Measurements from ENCODE around the gene PDCD7.

PDCD7 gene

GRCh38 chr15:65085990-65086679 lies 47.5 kb downstream of the PDCD7 start:
- Histone ChIP-seq H3K4me3 (ENCODE audit: low read length) (no peak overlapping the region), H3K27me3 (ENCODE audit: control insufficient read depth, insufficient read depth, low read length) (no peaks in the 10 kb centered on the region), H3K27ac (ENCODE audit: low read depth, low read length) (peak overlapping the region; percentile 95), H3K36me3 (ENCODE audit: control insufficient read depth, insufficient read depth, low read length) (no peaks in the 10 kb centered on the region), H3K4me1 (ENCODE audit: control insufficient read depth, insufficient read depth, low read length) (peaks cover 50% of the 10 kb centered on the region), H3K9ac (ENCODE audit: low read length) (no peak overlapping the region)

- H3K9ac ChIP-seq (ENCODE audit: low read length): no peak overlapping the region
- H3K27me3 ChIP-seq (ENCODE audit: control insufficient read depth, insufficient read depth, low read length): no peaks in the 10 kb centered on the region
- no peak overlapping the region for H3K4me3 ChIP-seq (ENCODE audit: low read length)
- peaks cover 50% of the 10 kb centered on the region for H3K4me1 ChIP-seq (ENCODE audit: control insufficient read depth, insufficient read depth, low read length)
- no peaks in the 10 kb centered on the region for H3K36me3 ChIP-seq (ENCODE audit: control insufficient read depth, insufficient read depth, low read length)
- no peak overlapping the region for H3K27ac ChIP-seq (ENCODE audit: low read depth, low read length)
Measured at GRCh38 chr15:65085207-65085753, 48.3 kb downstream of the PDCD7 start.

GRCh38 chr15:65084500-65085206 lies 49.0 kb downstream of the PDCD7 start:
- Histone ChIP-seq H3K36me3 (ENCODE audit: control insufficient read depth, insufficient read depth, low read length) (no peaks in the 10 kb centered on the region), H3K4me3 (ENCODE audit: low read length) (no peak overlapping the region), H3K27me3 (ENCODE audit: control insufficient read depth, insufficient read depth, low read length) (no peaks in the 10 kb centered on the region), H3K9ac (ENCODE audit: low read length) (no peak overlapping the region), H3K27ac (ENCODE audit: low read depth, low read length) (no peak overlapping the region), H3K4me1 (ENCODE audit: control insufficient read depth, insufficient read depth, low read length) (peaks cover 49% of the 10 kb centered on the region)

- no peak overlapping the region for H3K9ac ChIP-seq (ENCODE audit: low read length)
- H3K27ac ChIP-seq (ENCODE audit: low read depth, low read length): peak overlapping the region; percentile 1
- peaks cover 35% of the 10 kb centered on the region for H3K4me1 ChIP-seq (ENCODE audit: control insufficient read depth, insufficient read depth, low read length)
- H3K36me3 ChIP-seq (ENCODE audit: control insufficient read depth, insufficient read depth, low read length): no peaks in the 10 kb centered on the region
- H3K4me3 ChIP-seq (ENCODE audit: low read length): no peak overlapping the region
- no peaks in the 10 kb centered on the region for H3K27me3 ChIP-seq (ENCODE audit: control insufficient read depth, insufficient read depth, low read length)
Measured at GRCh38 chr15:65083262-65083701, 50.3 kb downstream of the PDCD7 start.

- Histone ChIP-seq H3K27me3 (ENCODE audit: control insufficient read depth, insufficient read depth, low read length) (no peaks in the 10 kb centered on the region), H3K36me3 (ENCODE audit: control insufficient read depth, insufficient read depth, low read length) (no peaks in the 10 kb centered on the region), H3K9ac (ENCODE audit: low read length) (no peak overlapping the region), H3K4me1 (ENCODE audit: control insufficient read depth, insufficient read depth, low read length) (peaks cover 27% of the 10 kb centered on the region), H3K27ac (ENCODE audit: low read depth, low read length) (no peak overlapping the region), H3K4me3 (ENCODE audit: low read length) (peak overlapping the region; percentile 15)
Measured at GRCh38 chr15:65082303-65082953, 51.2 kb downstream of the PDCD7 start.

GRCh38 chr15:65081758-65082157 lies 51.9 kb downstream of the PDCD7 start:
- Histone ChIP-seq H3K36me3 (ENCODE audit: control insufficient read depth, insufficient read depth, low read length) (no peaks in the 10 kb centered on the region), H3K27me3 (ENCODE audit: control insufficient read depth, insufficient read depth, low read length) (no peaks in the 10 kb centered on the region), H3K9ac (ENCODE audit: low read length) (no peak overlapping the region), H3K4me3 (ENCODE audit: low read length) (no peak overlapping the region), H3K27ac (ENCODE audit: low read depth, low read length) (no peak overlapping the region), H3K4me1 (ENCODE audit: control insufficient read depth, insufficient read depth, low read length) (peaks cover 20% of the 10 kb centered on the region)

- no peak overlapping the region for H3K4me3 ChIP-seq (ENCODE audit: low read length)
Measured at GRCh38 chr15:65081270-65081669, 52.3 kb downstream of the PDCD7 start.

GRCh38 chr15:65079580-65079979 lies 54.0 kb downstream of the PDCD7 start:
- Histone ChIP-seq H3K27me3 (ENCODE audit: control insufficient read depth, insufficient read depth, low read length) (no peaks in the 10 kb centered on the region), H3K4me3 (ENCODE audit: low read length) (no peak overlapping the region), H3K36me3 (ENCODE audit: control insufficient read depth, insufficient read depth, low read length) (no peaks in the 10 kb centered on the region), H3K27ac (ENCODE audit: low read depth, low read length) (no peak overlapping the region), H3K4me1 (ENCODE audit: control insufficient read depth, insufficient read depth, low read length) (peaks cover 13% of the 10 kb centered on the region), H3K9ac (ENCODE audit: low read length) (no peak overlapping the region)

More at GRCh38 chr15:65081270-65081669, 52.3 kb downstream of the PDCD7 start:
- Histone ChIP-seq H3K9ac (ENCODE audit: low read length) (no peak overlapping the region), H3K27me3 (ENCODE audit: control insufficient read depth, insufficient read depth, low read length) (no peaks in the 10 kb centered on the region), H3K36me3 (ENCODE audit: control insufficient read depth, insufficient read depth, low read length) (no peaks in the 10 kb centered on the region), H3K4me1 (ENCODE audit: control insufficient read depth, insufficient read depth, low read length) (peaks cover 16% of the 10 kb centered on the region), H3K27ac (ENCODE audit: low read depth, low read length) (no peak overlapping the region)

GRCh38 chr15:65077981-65078352 lies 55.6 kb downstream of the PDCD7 start:
- Histone ChIP-seq H3K36me3 (ENCODE audit: control insufficient read depth, insufficient read depth, low read length) (no peaks in the 10 kb centered on the region), H3K9ac (ENCODE audit: low read length) (no peak overlapping the region), H3K27me3 (ENCODE audit: control insufficient read depth, insufficient read depth, low read length) (no peaks in the 10 kb centered on the region), H3K27ac (ENCODE audit: low read depth, low read length) (no peak overlapping the region), H3K4me1 (ENCODE audit: control insufficient read depth, insufficient read depth, low read length) (peaks cover 4% of the 10 kb centered on the region), H3K4me3 (ENCODE audit: low read length) (no peak overlapping the region)

- Histone ChIP-seq H3K9ac (ENCODE audit: low read length) (no peak overlapping the region), H3K4me1 (ENCODE audit: control insufficient read depth, insufficient read depth, low read length) (no peaks in the 10 kb centered on the region), H3K27me3 (ENCODE audit: control insufficient read depth, insufficient read depth, low read length) (no peaks in the 10 kb centered on the region), H3K4me3 (ENCODE audit: low read length) (no peak overlapping the region), H3K36me3 (ENCODE audit: control insufficient read depth, insufficient read depth, low read length) (no peaks in the 10 kb centered on the region), H3K27ac (ENCODE audit: low read depth, low read length) (no peak overlapping the region)
Measured at GRCh38 chr15:65077291-65077980, 56.2 kb downstream of the PDCD7 start.

- Histone ChIP-seq H3K27me3 (ENCODE audit: control insufficient read depth, insufficient read depth, low read length) (no peaks in the 10 kb centered on the region), H3K36me3 (ENCODE audit: control insufficient read depth, insufficient read depth, low read length) (no peaks in the 10 kb centered on the region), H3K27ac (ENCODE audit: low read depth, low read length) (no peak within 1 kb of the TSS), H3K4me3 (ENCODE audit: low read length) (no peak within 1 kb of the TSS), H3K4me1 (ENCODE audit: control insufficient read depth, insufficient read depth, low read length) (peaks cover 6% of the 10 kb centered on the region), H3K9ac (ENCODE audit: low read length) (no peak within 1 kb of the TSS)
Measured at GRCh38 chr15:65076486-65077290, 56.9 kb downstream of the PDCD7 start, which contains the start of gene KBTBD13. KBTBD13 (plus strand) TSS chr15:65076746; CDS start chr15:65076816, 70 bp downstream.
